HG02588 (cell line): ENCODE measurements around the gene PDLIM5.
"Not testable (repeated sequence)": the region's sequence is repeated elsewhere in the genome, so short reads cannot be mapped to it uniquely, and the experiment has no call there.

ENCODE experiments used
- ATAC-seq: cut with Tn5 transposase; IDR thresholded peaks from one replicate; pipeline ENCODE4 v1.9.1; 2021; ENCODE audit warnings: mild to moderate bottlenecking, moderate library complexity; ENCODE audit not compliant: unreplicated experiment

PDLIM5 gene, protein sequence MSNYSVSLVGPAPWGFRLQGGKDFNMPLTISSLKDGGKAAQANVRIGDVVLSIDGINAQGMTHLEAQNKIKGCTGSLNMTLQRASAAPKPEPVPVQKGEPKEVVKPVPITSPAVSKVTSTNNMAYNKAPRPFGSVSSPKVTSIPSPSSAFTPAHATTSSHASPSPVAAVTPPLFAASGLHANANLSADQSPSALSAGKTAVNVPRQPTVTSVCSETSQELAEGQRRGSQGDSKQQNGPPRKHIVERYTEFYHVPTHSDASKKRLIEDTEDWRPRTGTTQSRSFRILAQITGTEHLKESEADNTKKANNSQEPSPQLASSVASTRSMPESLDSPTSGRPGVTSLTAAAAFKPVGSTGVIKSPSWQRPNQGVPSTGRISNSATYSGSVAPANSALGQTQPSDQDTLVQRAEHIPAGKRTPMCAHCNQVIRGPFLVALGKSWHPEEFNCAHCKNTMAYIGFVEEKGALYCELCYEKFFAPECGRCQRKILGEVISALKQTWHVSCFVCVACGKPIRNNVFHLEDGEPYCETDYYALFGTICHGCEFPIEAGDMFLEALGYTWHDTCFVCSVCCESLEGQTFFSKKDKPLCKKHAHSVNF

DNA sequence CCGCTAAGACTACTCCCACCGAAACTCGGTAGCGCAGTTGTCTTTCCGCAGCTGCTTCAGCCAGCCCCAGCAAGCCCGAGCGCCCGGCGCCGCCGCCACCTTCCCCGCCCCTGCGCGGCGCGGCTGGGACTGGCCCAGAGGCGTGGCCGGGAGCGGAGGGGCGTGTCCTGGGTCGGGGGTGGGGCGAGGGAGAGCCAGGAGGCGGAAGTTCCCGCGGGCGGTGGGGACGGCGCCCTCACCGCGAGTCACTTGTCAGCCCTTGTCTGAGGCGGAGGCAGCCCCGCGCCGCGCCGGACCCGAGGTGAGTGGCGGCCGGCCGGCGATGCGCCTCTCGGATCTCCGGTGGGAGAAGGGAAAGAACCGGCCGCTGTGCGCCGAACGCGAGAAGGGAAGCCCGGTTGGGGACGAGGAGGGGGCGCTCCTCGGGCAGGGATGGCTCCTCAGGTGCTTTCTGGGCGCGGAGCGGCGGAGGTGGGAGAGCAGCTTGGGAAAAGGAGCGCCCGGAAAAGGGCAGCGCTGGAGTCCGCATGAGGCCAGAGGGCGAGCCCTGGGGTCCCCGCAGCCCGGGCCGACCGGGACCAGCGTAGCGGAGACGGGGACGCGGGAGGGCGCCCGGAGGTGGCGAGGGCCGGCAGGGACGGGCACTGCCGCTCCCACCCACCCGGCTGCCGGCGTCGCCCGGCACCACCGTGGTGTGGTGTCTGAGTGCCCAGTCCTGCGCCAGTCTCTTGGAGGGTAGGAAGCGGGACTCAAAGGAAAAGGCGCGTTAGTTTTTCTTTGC is at the start of gene PDLIM5:
TSS of gene PDLIM5 (plus strand) at position 248 of the 781 bp plus-strand sequence. CDS start 3,347 bp downstream, outside the sequence.
- peak; percentile 92 for ATAC-seq

DNA sequence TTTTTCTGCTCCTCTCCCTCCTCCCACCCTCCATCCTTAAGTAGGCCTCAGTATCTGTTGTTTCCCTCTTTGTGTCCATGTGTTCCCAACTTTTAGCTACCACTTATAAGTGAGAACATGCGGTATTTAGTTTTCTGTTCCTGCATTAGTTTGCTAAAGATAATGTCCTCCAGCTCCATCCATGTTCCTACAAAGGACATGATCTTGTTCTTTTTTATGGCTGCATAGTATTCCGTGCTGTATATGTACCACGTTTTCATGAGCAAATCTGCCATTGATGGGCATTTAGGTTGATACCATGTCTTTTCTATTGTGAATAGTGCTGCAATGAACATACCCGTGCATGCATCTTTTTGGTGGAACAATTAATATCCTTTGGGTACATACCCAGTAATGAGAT is 49.3 kb upstream of the PDLIM5 start:
- not testable (repeated sequence) for ATAC-seq

DNA sequence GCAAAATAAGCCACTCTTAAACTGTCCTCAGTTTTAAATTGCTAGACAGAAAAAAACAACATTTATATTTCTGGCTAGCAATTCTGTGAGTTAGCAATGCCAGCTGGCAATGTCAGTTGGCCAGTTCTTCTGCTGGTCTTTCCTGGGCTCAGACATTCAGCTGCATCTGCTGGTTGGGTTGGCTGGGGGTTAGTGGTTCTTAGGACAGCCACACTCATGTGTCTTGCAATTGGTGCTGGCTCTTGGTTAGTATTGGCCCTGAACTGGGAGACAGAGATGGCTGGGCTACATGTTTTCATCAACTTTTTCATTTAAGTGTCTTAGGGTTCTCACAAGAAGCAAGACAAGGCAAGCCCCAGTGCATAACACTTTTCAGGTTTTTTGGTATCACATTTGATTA is 48.0 kb upstream of the PDLIM5 start:
- ATAC-seq, result no peak

DNA sequence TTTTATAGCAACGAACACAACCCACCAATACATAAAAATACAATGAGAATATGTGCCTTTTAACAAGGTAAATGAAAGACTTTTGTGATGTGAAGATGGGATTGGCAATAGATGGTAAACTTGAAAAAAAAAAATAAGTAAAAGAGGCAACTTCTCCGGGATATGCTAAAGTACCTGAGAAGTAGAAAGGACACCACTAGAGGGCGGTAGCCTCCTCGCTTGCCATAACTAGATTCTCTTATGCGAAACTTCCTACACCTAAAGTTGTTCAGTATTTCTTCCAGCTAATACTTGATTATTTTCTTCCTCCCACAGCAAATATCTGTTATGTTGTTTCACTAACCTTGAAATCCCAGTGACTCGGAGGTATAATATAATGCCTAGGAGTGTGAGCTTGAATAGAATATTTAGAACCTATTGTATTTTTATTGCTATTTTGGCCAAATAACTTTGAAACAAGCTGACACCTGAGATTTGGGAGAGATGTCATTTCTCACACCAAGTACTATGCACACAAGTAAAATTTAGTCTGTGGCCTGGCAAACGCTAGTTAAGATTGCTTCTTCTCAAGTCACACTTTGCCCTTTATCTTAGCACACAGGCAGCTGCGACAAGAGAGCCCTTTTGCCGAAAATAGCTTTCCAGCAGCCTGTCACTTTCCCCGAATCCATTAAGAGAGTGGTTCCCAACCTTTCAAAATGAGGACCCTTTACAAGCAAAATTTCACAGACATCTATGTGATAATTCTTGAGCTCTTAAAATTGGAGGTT is 44.9 kb upstream of the PDLIM5 start:
- ATAC-seq, result peak; percentile 89

DNA sequence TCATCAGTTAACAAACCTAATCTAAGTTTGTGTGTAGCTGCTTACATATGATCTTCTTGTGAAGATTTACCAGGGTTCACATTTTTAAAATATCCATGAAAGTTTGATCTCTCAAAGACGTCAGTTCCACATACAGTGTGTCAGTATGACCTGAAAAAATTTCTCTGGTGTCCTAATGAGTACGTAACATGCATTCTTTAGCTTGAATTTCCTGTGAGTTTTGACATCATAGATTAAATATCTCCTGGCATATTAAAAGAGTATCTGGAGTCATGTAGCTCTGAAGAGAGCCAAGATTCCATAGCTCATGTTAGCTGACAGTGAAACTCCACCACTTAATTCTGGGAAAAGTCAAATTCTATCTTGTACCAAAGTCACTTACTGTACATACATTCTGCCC is 43.9 kb upstream of the PDLIM5 start:
- no peak for ATAC-seq

DNA sequence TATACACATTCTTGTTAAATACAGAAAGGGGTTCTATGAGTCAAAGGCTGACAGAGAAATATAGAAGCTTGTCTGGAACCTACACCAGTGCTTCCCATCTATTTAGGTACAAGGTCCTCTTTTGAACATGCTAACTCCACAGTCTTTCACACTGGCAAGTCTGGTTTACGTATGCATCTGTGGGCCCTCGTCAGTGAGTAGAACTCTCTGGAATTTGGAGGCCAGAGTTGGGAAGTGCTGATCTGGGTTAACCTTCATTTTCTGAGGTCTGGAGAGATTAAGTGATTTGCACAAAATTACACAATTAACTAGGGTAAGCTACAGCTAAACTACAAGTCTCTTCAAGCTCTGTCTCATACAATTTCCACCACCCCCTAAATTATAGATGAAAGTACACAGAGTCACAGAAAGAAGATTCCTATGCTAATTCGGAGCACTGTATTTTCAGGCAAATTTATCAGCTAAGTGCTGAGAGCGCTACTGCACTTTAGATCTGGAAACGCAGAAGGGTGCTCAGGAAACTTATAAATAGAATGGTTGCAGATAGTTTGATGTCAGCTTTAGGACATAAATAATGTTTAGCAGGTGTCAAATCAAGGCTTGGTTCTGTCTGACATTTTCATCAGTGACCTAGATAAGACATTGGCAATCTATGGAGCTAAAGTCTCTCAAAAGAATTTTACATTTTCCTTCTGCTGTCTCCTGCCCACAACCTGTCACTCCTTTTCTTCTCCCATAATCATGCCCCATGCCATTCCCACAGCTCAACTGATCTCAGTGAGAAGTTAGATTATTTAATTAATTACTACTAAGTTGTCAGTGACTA is 43.0 kb upstream of the PDLIM5 start:
- no peak for ATAC-seq

DNA sequence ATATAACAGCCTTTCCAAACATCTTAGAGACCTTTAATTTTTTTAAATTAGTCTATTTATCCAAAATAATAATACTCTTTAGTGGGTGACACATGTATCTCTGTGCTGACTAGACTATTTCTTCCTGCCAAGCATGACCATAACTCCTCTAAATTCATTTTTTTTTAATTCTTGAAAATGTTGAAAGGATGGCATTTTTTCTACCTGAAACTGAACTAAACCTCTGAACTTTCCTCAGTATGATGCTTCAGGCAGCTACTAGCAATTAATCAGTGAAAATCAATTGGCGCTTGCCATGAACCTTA is 42.4 kb upstream of the PDLIM5 start:
- ATAC-seq, result no peak

DNA sequence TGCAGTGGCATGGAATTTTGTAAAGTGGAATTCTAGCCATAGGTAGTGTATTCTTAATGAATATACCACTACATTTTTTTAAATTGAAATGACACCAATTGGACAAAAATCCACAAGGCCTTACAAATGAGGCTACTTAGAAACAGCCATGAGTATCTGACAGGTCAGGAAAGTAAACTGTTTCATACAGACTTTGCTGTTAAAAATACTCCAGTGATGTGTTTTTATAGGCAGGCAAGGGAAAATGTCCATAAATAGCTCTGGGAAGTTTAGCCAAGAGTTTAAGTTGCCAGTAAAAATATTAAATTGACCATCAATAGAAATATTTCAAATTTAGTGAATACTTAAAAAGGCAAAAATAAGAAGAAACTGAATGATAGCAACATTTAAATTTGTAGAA is 41.8 kb upstream of the PDLIM5 start:
- ATAC-seq, result no peak

DNA sequence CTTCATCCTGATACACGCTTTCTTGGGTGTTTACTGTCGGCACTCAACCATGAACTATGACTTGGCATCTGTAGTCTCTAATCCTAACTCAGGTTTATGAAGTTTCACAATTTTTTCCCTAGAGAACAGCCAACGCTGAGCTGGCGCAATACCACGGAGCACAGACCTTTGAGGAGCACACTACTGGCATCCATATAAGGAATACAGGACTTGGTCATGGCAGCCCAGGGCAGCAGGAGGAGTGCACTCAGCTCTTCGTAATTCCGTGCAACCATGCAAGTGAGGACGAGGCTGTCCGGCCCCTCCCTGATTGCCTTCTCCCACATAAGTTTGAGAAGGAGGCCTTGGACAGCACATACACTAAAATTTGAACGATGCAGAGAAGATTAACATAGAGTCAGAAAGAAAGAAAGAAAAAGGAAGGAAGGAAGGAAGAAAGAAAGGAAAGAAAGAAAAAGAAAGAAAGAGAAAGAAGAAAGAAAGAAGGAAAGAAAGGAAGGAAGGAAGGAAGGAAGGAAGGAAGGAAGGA is 41.0 kb upstream of the PDLIM5 start:
- no peak for ATAC-seq

DNA sequence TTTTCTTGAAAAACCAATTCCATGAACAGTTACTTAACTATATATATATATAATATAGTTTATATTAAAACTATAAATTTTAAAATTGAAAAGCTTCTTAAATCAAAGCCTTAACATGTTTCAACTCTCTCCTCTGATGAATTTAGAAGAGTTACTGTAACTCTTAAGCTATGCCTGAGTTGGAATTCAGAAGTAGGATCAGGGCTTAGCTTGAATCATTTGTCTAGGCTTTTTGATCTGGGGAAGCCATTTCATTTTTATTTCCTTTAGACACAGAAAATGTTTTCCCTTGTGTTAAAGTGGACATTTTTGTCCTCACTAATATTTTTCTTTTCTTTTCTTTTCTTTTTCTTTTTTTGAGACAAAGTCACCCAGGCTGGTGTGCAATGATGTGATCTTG is 40.4 kb upstream of the PDLIM5 start:
- ATAC-seq, result no peak

DNA sequence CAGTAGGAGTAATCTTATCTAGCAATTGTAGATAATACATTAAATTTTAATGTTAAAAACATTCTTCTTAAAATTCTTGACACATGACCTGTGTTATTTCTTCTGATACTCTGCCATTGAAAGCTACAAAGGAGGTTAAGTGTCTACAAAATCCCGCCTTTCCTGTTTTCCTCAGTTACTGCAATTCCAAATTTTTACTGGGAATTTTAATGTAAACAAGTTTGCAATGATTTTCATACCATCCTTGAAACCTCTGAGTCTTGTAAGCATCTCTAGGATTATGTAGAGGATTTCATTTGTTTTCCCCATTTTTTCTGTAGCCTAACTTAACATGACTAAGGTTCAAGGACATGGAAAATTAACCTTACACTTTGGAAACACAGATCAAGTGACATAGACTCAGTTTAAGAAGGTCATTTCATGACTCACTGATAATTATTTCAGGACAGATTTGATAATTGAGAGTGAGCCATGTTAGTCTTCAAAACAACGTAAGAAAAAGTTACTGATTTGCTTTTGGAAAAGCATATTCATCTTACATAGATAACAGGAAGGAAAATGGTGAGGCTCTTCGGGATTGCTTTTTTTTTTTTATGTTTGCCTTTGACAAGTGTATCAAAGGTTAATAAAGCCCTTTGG is 39.6 kb upstream of the PDLIM5 start:
- no peak for ATAC-seq

DNA sequence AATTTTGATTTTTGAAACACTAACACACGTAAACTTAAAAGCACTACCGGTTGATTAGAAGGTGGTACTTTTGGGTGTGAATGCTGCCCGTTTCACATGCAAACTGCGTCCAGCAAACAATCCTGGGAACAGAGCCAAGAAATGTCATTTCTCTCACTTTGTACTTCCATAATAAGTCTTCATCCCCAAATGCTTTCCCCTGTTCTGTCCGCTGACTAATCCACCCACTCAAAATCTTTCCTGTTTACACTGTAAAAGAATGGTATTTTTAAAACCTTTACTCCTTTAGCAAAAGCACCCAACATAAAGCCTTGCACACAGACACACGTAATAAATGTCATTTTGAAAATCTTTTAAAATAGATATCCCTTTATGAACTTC is 39.1 kb upstream of the PDLIM5 start:
- no peak for ATAC-seq

DNA sequence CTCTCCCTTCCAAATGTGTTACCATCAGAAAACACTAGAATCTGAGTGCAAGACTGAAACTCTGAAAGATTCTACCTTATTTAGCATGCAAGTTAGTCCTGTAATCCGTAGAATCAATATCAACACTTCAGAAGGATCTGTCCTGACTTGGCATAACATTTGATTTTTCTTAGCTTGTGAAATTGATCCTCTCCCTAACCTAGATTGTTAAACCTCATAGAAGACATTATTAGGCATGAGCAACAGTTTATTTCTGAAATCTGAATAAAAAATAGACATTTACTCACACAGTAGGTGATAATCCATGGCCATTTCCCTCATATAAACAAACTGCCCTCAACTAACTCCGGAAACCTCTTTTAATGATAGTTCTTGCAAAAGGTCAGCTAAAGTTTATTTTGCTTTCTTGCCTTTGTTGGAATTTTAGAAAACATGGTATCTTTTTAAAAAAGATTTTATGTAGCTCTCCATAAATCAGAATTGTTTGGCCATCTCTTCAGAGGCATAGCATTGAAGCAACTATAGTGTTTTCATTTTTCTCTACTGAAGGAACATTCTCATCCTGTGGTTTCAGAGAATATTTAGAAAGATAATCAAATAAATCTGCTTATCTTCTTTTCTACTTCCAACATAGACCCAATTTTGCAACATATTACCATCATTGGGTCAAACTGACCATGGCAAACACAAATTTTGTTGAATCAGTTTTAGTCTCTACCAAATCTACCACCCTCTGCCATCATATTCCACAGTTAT is 38.5 kb upstream of the PDLIM5 start:
- ATAC-seq, result no peak

DNA sequence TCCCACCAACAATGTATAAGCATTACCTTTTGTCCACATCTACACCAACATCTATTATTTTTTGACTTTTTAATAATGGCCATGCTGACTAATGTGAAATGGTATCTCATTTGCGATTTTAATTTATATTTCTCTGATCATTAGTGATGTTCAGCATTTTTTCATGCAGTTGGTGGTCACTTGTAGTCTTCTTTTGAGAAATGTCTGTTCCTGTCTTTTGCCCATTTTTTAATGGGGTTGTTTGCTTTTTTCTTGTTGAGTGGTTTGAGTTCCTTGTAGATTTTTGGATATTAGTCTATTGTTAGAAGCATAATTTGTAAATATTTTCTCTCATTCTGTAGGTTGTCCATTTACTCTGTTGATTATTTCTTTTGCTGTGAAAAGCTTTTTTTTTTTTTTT is 36.8 kb upstream of the PDLIM5 start:
- ATAC-seq, result no peak

DNA sequence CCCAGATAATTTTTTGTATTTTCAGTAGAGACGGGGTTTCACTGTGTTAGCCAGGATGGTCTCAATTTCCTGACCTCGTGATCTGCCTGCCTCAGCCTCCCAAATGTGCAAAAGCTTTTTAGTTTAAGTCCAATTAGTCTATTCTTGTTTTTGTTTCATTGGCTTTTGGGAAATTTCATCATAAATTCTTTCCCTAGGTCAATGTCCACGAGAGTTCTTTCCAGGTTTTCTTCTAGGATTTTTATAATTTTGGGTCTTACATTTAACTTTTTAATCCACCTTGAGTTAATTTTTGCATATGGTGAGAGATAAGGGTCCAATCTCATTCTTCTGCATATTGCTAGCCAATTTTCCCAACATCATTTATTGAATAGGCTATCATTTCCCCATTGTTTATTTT is 36.3 kb upstream of the PDLIM5 start:
- no peak for ATAC-seq

DNA sequence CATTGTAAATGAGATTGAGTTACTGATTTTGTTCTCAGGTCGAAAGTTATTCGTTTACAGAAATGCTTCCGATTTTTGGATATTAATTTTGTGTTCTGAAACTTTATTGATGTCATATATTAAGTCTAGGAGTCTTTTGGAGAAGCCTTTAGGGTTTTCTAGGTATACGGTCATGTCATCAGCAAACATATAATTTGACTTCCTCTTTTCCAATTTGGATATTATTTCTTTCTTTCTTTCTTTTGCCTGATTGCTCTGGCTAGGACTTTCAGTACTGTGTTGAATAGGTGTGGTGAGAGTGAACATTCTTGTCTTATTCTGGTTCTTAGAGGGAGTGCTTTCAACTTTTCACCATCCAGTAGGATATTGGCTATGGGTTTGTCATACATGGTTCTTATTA is 35.4 kb upstream of the PDLIM5 start:
- no peak for ATAC-seq

DNA sequence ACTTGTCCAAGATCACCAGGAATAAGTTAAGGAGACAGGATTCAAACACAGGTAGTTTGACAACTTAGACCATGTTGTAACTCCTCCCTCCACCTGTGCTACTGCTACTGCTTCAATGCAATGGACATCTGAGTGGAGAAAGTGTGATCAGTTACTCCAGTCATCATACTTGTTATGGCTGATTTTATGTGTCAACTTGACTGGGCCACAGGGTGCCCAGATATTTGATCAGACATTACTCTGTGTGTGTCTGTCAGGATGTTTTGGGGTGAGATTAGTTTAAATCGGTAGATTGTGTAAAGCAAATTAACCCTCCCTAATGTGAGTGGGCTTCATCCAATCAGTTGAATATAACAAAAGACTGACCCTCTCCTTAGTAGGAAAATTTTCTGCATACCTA is 34.8 kb upstream of the PDLIM5 start:
- no peak for ATAC-seq

DNA sequence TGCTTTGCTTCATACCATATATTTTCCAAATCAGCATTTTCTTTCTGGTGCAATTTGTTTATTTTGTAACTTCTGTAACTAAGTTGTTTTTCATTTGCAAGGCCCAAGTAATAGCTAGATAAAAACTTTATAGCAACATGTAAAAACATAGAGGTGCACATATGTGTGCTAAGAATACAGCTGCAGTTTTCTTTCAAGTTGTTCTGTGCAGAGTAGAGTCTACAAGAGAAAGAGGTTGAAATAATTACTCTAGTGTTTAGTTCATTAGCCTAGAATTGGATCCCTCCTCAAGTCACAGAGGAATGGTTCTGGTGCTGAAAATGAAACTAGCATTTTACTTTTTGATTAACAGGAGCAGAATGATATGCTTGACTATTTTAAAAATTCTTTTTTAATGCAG is 32.2 kb upstream of the PDLIM5 start:
- no peak for ATAC-seq

DNA sequence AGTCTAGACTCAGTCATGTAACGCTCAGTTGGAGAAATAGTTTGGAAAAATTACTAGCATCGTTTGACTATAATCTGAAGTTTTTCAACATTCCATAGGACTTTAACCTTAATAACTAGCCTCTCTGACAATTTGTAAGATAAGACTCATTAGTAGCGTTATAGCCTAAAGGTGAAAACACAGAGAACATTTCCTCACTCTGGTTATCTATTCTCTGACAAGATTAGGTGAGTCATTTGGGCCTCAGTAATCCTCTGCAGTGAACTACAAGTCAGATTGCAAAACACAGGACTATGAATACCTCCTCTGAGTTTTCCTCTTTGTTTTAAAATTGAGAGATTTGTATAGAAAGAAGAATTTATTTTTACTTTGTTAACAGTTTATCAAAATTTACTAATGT is 31.8 kb upstream of the PDLIM5 start:
- no peak for ATAC-seq
